ENCODE measurements around the gene MAP3K20.

DNA sequence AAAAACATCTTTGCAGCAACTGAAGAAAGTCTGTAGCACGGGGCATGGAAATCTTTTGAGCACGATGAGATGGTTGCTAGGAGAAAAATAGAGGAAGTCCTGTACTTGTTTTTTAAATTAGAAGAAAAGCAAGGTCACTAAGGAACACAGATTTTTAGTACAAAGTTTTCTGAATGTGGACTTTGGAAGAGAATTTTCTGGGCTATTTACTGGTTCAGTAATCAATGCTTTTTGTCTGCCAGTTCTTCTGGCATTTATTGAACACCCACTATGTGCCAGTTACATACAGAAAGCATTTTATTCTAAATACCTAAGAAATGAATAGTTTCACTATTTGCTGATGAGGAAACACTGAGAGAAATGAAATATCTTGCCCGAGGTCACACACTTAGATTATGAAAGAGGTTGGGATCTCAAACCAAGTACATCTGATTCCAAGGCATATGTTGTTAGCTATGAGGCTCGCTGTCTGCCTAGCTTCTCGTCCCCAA lies 15.6 kb upstream of the MAP3K20 start:
- TF ChIP-seq, protein P1, sequence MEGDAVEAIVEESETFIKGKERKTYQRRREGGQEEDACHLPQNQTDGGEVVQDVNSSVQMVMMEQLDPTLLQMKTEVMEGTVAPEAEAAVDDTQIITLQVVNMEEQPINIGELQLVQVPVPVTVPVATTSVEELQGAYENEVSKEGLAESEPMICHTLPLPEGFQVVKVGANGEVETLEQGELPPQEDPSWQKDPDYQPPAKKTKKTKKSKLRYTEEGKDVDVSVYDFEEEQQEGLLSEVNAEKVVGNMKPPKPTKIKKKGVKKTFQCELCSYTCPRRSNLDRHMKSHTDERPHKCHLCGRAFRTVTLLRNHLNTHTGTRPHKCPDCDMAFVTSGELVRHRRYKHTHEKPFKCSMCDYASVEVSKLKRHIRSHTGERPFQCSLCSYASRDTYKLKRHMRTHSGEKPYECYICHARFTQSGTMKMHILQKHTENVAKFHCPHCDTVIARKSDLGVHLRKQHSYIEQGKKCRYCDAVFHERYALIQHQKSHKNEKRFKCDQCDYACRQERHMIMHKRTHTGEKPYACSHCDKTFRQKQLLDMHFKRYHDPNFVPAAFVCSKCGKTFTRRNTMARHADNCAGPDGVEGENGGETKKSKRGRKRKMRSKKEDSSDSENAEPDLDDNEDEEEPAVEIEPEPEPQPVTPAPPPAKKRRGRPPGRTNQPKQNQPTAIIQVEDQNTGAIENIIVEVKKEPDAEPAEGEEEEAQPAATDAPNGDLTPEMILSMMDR (conservative IDR thresholded peaks at IDR 0.05; ENCODE audit: low read depth in 2 of 2), result no peak
- TF ChIP-seq ZNF114 (CRISPR knock-in tag; IDR thresholded peaks at IDR 0.05) (no peak), POLR2AphosphoS5 (IDR thresholded peaks at IDR 0.05; ENCODE audit: low read depth) (no peak), CREB1 (CRISPR knock-in tag; IDR thresholded peaks at IDR 0.05; ENCODE audit: low read depth) (no peak), EZH2 (IDR thresholded peaks at IDR 0.05; ENCODE audit: low read depth, unreplicated experiment) (no peak), EZH2phosphoT487 (IDR thresholded peaks at IDR 0.05; ENCODE audit: unreplicated experiment) (no peak), ZNF331 (CRISPR knock-in tag; IDR thresholded peaks at IDR 0.05; ENCODE audit: low read depth) (no peak), JUNB (IDR thresholded peaks at IDR 0.05; ENCODE audit: unreplicated experiment) (no peak), STAT1 (IDR thresholded peaks at IDR 0.05; ENCODE audit: unreplicated experiment) (no peak)
- TF ChIP-seq, protein P2, sequence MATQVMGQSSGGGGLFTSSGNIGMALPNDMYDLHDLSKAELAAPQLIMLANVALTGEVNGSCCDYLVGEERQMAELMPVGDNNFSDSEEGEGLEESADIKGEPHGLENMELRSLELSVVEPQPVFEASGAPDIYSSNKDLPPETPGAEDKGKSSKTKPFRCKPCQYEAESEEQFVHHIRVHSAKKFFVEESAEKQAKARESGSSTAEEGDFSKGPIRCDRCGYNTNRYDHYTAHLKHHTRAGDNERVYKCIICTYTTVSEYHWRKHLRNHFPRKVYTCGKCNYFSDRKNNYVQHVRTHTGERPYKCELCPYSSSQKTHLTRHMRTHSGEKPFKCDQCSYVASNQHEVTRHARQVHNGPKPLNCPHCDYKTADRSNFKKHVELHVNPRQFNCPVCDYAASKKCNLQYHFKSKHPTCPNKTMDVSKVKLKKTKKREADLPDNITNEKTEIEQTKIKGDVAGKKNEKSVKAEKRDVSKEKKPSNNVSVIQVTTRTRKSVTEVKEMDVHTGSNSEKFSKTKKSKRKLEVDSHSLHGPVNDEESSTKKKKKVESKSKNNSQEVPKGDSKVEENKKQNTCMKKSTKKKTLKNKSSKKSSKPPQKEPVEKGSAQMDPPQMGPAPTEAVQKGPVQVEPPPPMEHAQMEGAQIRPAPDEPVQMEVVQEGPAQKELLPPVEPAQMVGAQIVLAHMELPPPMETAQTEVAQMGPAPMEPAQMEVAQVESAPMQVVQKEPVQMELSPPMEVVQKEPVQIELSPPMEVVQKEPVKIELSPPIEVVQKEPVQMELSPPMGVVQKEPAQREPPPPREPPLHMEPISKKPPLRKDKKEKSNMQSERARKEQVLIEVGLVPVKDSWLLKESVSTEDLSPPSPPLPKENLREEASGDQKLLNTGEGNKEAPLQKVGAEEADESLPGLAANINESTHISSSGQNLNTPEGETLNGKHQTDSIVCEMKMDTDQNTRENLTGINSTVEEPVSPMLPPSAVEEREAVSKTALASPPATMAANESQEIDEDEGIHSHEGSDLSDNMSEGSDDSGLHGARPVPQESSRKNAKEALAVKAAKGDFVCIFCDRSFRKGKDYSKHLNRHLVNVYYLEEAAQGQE (IDR thresholded peaks at IDR 0.05; ENCODE audit: unreplicated experiment), result no peak
- TF ChIP-seq, protein P3, sequence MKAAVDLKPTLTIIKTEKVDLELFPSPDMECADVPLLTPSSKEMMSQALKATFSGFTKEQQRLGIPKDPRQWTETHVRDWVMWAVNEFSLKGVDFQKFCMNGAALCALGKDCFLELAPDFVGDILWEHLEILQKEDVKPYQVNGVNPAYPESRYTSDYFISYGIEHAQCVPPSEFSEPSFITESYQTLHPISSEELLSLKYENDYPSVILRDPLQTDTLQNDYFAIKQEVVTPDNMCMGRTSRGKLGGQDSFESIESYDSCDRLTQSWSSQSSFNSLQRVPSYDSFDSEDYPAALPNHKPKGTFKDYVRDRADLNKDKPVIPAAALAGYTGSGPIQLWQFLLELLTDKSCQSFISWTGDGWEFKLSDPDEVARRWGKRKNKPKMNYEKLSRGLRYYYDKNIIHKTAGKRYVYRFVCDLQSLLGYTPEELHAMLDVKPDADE (IDR thresholded peaks at IDR 0.05), result no peak
